ENCODE results near the gene C21orf58. TPM values are rescaled to one million over a fixed set of nuclear protein-coding genes. Genes with fewer than 3 reads are reported as not detected.
A peak's percentile ranks its signal among the peaks of the same experiment; 100 is the strongest.

C21orf58 gene
- total RNA-seq, 2 donors from 2014 or later: 19.6 to 37.4 TPM

GRCh38 chr21:46347203-46347550, 23.5 kb upstream of the C21orf58 start:
- no peak overlapping the region for H3K4me3 Mint-ChIP-seq
- no peaks in the 10 kb centered on the region for H3K27me3 ChIP-seq (ENCODE audit: control insufficient read depth, insufficient read depth, low read length, poor library complexity, severe bottlenecking)
- H3K27ac ChIP-seq (ENCODE audit: low read depth, low read length): no peak overlapping the region
- DNase-seq: no peak
- H3K9me3 ChIP-seq (ENCODE audit: control insufficient read depth, low read length): no peaks in the 10 kb centered on the region
- no peaks in the 10 kb centered on the region for H3K4me1 ChIP-seq (ENCODE audit: control insufficient read depth, insufficient read depth, low read length)
- no peaks in the 10 kb centered on the region for H3K4me1 Mint-ChIP-seq
- no peaks in the 10 kb centered on the region for H3K9me3 Mint-ChIP-seq
- TF ChIP-seq CTCF (conservative IDR thresholded peaks at IDR 0.05): no peak
- no peak overlapping the region for H3K9ac ChIP-seq (ENCODE audit: extremely low read depth, low read length, poor library complexity, severe bottlenecking)
- peaks cover 82% of the 10 kb centered on the region for H3K36me3 Mint-ChIP-seq (ENCODE audit: low read depth)
- no peaks in the 10 kb centered on the region for H3K27me3 Mint-ChIP-seq (ENCODE audit: insufficient read depth)
- H3K4me3 ChIP-seq (ENCODE audit: low read length): no peak overlapping the region
- 91 to 98% methylated on average over 10 of the region's 10 CpGs for WGBS, 2 experiments (ENCODE audit: insufficient coverage in 1 of 2, insufficient read length in 1 of 2)
- no peak overlapping the region for H3K27ac Mint-ChIP-seq
- H3K36me3 ChIP-seq (ENCODE audit: control insufficient read depth, insufficient read depth, low read length): peaks cover 65% of the 10 kb centered on the region

GRCh38 chr21:46346296-46347202, 22.9 kb upstream of the C21orf58 start:
- H3K36me3 Mint-ChIP-seq (ENCODE audit: low read depth): peaks cover 86% of the 10 kb centered on the region
- H3K27me3 Mint-ChIP-seq (ENCODE audit: insufficient read depth): no peaks in the 10 kb centered on the region
- DNase-seq: no peak
- H3K27me3 ChIP-seq (ENCODE audit: control insufficient read depth, insufficient read depth, low read length, poor library complexity, severe bottlenecking): no peaks in the 10 kb centered on the region
- H3K4me3 Mint-ChIP-seq: no peak overlapping the region
- peaks cover 59% of the 10 kb centered on the region for H3K36me3 ChIP-seq (ENCODE audit: control insufficient read depth, insufficient read depth, low read length)
- H3K4me1 Mint-ChIP-seq: no peaks in the 10 kb centered on the region
- WGBS, 2 experiments (ENCODE audit: insufficient coverage in 1 of 2, insufficient read length in 1 of 2): 94 to 95% methylated on average over 16 to 34 of the region's 34 CpGs
- TF ChIP-seq CTCF (conservative IDR thresholded peaks at IDR 0.05): no peak
- H3K9me3 Mint-ChIP-seq: no peaks in the 10 kb centered on the region
- no peak overlapping the region for H3K27ac ChIP-seq (ENCODE audit: low read depth, low read length)
- H3K9me3 ChIP-seq (ENCODE audit: control insufficient read depth, low read length): no peaks in the 10 kb centered on the region
- no peak overlapping the region for H3K9ac ChIP-seq (ENCODE audit: extremely low read depth, low read length, poor library complexity, severe bottlenecking)
- peak overlapping the region; percentile 45 for H3K27ac Mint-ChIP-seq
- H3K4me1 ChIP-seq (ENCODE audit: control insufficient read depth, insufficient read depth, low read length): no peaks in the 10 kb centered on the region
- no peak overlapping the region for H3K4me3 ChIP-seq (ENCODE audit: low read length)

DNA sequence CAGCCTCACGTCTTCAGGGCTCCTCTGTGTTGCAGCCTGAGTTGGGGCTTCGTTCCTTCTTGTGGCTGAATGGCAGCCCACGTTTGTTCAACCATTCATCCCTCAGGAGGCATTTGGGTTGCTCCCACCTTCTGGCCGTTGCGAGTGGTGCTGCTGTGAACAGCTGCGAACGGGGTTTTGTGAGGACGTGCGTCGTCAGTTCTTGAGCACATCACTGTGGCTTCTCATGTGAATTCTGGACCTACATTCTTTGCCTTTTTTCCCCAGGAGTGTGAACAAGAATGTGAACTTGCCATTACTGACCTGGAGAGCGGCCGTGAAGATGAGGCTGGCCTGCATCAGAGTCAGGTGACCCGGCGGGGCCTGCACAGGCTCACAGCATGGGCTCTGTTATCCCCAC, 22.2 kb upstream of the C21orf58 start:
- Histone ChIP-seq H3K9ac (ENCODE audit: extremely low read depth, low read length, poor library complexity, severe bottlenecking) (no peak overlapping the region), H3K27ac (ENCODE audit: low read depth, low read length) (no peak overlapping the region), H3K4me3 (ENCODE audit: low read length) (no peak overlapping the region), H3K9me3 (ENCODE audit: control insufficient read depth, low read length) (no peaks in the 10 kb centered on the region), H3K27me3 (ENCODE audit: control insufficient read depth, insufficient read depth, low read length, poor library complexity, severe bottlenecking) (no peaks in the 10 kb centered on the region), H3K4me1 (ENCODE audit: control insufficient read depth, insufficient read depth, low read length) (no peaks in the 10 kb centered on the region), H3K36me3 (ENCODE audit: control insufficient read depth, insufficient read depth, low read length) (peaks cover 52% of the 10 kb centered on the region)
- peaks cover 83% of the 10 kb centered on the region for H3K36me3 Mint-ChIP-seq (ENCODE audit: low read depth)
- no peaks in the 10 kb centered on the region for H3K9me3 Mint-ChIP-seq
- no peak for DNase-seq
- TF ChIP-seq CTCF (conservative IDR thresholded peaks at IDR 0.05): no peak
- H3K27ac Mint-ChIP-seq: peak overlapping the region; percentile 44
- H3K4me1 Mint-ChIP-seq: no peaks in the 10 kb centered on the region
- WGBS, 2 experiments (ENCODE audit: insufficient coverage in 1 of 2, insufficient read length in 1 of 2): 93 to 96% methylated on average over 14 of the region's 14 CpGs
- no peak overlapping the region for H3K4me3 Mint-ChIP-seq
- H3K27me3 Mint-ChIP-seq (ENCODE audit: insufficient read depth): no peaks in the 10 kb centered on the region

Data from endodermal cell (in vitro differentiated cells).